Adipocyte (in vitro differentiated cells): ENCODE data around the gene CFAP61.

ENCODE experiments used
- DNase-seq: peaks from one replicate; pipeline ENCODE4 v3.0.0-alpha.2; 2015; ENCODE audit warnings: low read depth
- H3K27me3 ChIP-seq: replicated peaks from 2 replicates; pipeline ENCODE4 v1.7.0; 2013; ENCODE audit warnings: mild to moderate bottlenecking, low read length, moderate library complexity; ENCODE audit not compliant: control insufficient read depth, insufficient read depth
- H3K36me3 ChIP-seq: 2 replicates; pipeline ENCODE4 v1.7.0; 2013; ENCODE audit warnings: low read length, mild to moderate bottlenecking, moderate library complexity; ENCODE audit not compliant: control insufficient read depth, insufficient read depth, severe bottlenecking
- H3K4me1 ChIP-seq: 2 replicates; pipeline ENCODE4 v1.7.0; 2013; ENCODE audit warnings: mild to moderate bottlenecking, low read length, moderate library complexity; ENCODE audit not compliant: control insufficient read depth, insufficient read depth
- H3K4me3 ChIP-seq: 2 replicates; pipeline ENCODE4 v1.7.0; 2013; ENCODE audit warnings: mild to moderate bottlenecking, low read length, moderate library complexity
- H3K9ac ChIP-seq: 2 replicates; pipeline ENCODE4 v1.7.0; 2013; ENCODE audit warnings: mild to moderate bottlenecking, low read length, moderate library complexity
- H3K9me3 ChIP-seq: 2 replicates; pipeline ENCODE4 v1.7.0; 2013; ENCODE audit warnings: mild to moderate bottlenecking, low read length, moderate library complexity; ENCODE audit not compliant: control insufficient read depth

Gene CFAP61

DNA sequence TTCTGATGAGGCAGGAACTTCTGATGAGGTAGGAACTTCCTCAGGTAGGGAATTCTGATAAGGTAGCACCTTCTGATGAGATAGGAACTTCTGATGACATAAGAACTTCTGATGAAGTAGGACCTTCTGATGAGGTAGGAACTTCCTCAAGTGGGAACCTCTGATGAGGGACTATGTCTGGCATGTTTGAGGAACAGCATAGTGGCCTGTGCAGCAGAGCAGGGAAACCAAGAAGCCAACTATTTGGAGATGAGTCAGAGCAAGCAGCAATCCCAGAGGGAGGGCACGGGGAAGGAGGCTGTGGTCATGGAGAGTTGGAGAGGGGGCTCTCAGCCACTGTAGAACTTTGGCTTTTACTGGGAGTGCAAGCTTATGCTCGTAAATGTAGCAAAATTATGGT is 132.4 kb downstream of the CFAP61 start:
- H3K36me3 ChIP-seq, result no peaks in the 10 kb centered on the region
- H3K27me3 ChIP-seq, result peaks cover 10% of the 10 kb centered on the region
- H3K9me3 ChIP-seq, result no peaks in the 10 kb centered on the region
- H3K4me3 ChIP-seq, result no peak overlapping the region
- DNase-seq, result no peak
- no peaks in the 10 kb centered on the region for H3K4me1 ChIP-seq
- H3K9ac ChIP-seq, result no peak overlapping the region

DNA sequence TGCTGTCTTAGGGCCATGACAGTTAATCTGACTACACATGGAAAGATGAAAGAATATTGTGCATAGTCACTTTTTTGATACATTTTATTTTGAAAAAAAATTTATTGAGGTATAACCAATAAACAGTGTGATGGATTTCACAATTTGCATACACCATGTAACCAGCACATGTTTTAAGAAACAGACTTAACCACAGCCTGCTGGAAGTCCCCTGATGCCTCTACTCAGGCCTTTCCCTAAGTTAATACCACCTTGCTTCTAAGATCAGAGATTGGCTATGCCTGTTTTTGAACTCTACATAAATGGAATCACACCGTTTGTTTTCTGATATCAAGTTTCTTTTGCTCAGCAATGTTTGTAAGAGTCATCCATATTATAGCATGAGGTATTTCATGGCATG is 136.3 kb downstream of the CFAP61 start:
- Histone ChIP-seq H3K4me3 (no peak overlapping the region), H3K4me1 (no peaks in the 10 kb centered on the region), H3K9me3 (no peaks in the 10 kb centered on the region), H3K36me3 (no peaks in the 10 kb centered on the region), H3K9ac (no peak overlapping the region), H3K27me3 (peaks cover 8% of the 10 kb centered on the region)
- no peak for DNase-seq

DNA sequence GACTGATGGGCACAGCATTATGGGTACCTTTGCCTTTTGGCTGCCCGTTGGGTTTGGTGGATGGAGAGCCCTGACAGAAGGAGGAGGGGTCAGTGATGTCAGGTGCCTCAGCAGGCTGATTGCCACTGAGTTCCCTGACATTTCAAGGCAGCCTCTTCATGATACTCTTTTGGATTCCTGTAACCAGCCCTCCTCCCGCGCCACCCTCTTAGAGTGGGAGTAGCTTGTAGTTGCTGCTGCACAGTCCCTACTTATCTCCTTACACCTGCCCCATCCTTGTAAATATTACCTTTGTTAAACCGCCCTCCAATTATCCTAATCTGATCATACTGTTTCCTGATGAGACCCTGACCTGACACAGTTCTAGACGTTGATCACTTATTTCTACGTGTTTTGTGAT is 140.0 kb downstream of the CFAP61 start:
- no peaks in the 10 kb centered on the region for H3K36me3 ChIP-seq
- H3K27me3 ChIP-seq, result peaks cover 7% of the 10 kb centered on the region
- no peak for DNase-seq

DNA sequence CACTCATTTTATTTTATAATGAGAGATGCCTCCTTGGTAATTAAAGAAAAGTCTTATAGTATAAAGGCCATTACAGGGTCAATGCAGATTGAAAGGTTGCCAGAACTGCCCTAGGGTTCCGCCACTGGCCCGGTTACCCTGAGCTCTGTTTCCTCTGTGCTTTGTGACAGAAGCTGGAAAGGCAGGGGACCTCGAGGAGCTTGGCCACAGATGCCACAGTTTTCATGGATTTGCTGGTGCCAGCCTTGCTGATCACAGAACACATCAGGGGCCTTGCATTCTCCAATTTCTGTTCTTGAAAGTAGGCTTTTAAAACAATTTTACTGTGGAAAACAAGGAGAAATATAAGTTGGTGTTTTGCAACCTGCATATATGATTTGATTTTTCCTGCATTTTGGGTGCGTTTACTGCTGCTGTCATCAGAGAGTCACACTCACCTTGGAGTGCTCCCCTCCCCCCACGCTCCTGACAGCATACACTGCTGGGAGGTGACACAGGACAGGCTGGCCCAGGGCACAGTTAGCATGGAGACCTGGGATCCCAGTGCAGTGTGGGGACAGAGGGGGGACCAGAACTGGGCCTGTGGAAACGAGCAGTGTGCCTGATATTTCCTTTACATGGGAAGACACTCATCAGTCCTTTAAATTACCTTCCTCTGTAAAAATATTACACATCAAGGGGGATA is 142.8 kb downstream of the CFAP61 start:
- DNase-seq, result no peak
- Histone ChIP-seq H3K4me3 (no peak overlapping the region), H3K9me3 (no peaks in the 10 kb centered on the region), H3K27me3 (peaks cover 24% of the 10 kb centered on the region), H3K36me3 (no peaks in the 10 kb centered on the region), H3K9ac (no peak overlapping the region), H3K4me1 (no peaks in the 10 kb centered on the region)

More for the DNA sequence above, 140.0 kb downstream of the CFAP61 start:
- Histone ChIP-seq H3K4me3 (no peak overlapping the region), H3K4me1 (no peaks in the 10 kb centered on the region), H3K9me3 (no peaks in the 10 kb centered on the region), H3K9ac (no peak overlapping the region)

DNA sequence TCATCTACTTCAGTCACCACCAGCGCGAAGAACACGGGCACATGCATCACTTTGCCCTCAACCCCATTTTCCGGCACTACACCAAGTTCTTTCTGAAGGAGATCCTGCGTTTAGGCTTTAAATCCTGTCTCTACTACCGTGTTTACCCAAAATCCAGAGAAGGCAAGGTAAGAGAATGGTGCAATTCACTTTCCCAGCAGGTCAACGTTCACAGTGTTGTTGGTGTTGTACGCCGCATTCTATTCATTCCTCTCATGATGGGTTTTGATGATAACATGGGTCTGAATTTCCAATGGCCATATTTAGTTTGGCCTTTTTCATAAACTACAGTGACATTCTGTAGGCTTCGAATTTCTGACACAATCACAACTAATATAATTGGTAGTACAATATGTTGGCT is 144.3 kb downstream of the CFAP61 start:
- Histone ChIP-seq H3K4me3 (no peak overlapping the region), H3K36me3 (no peaks in the 10 kb centered on the region), H3K4me1 (no peaks in the 10 kb centered on the region), H3K9ac (no peak overlapping the region), H3K27me3 (peaks cover 37% of the 10 kb centered on the region), H3K9me3 (no peaks in the 10 kb centered on the region)
- DNase-seq, result no peak

DNA sequence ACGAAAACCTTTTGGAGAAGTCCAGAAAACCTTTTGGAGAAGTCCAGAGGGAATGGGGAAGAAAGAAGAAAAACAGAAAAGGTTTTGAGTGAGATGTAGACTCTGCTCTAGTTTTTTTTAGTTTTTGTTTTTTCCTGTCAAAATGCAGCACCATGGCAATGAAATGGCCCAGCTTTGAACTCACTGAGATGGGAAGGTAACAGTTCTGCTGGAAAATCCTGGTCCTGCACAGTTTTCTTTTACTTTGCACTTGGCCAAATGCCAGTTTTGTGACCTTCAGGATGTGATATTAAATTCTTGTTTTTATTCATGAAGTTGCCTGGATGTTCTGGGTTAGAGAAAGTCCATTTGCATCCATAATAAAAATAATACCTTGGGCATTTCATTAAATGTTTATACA is 145.7 kb downstream of the CFAP61 start:
- Histone ChIP-seq H3K9me3 (no peaks in the 10 kb centered on the region), H3K4me1 (no peaks in the 10 kb centered on the region), H3K9ac (no peak overlapping the region), H3K4me3 (no peak overlapping the region), H3K27me3 (peaks cover 34% of the 10 kb centered on the region), H3K36me3 (no peaks in the 10 kb centered on the region)
- DNase-seq, result no peak

DNA sequence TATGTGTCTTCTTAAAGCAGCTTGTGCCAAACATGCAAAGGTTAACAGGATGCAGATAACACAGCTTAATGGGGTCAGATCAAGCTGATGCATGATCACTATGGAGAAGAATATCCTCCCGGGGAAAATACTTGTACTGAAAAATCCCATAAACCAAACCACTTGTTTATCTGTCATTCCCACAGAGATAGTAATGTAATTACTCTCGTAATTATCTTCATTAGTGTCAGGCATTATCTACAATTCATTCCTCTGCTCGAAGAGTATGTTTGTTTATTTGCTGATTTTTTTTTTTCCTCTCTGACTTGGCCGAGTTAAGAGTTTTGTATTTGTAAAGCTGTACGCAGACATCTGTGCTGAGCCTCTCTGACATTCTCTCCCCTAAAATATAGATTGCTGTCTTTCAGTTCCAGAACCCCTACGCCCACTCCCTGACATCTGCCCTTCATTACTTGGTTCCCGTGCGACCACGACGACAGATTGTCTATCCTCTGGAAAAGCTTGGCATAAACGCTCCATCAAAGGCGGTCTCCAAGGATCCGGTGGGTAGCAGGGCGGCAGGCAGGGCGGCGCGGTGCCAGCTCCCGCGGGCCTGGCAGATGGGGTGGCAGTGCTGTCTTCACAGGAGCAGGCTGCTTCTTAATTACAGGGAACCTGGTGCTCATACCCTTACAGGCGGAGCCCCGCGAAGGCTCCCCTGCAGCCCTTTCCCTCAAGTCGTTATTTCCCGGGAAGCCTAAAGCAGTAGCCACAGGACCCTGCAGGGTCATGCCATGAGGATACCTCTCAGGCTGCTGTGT is 147.2 kb downstream of the CFAP61 start:
- H3K36me3 ChIP-seq, result no peaks in the 10 kb centered on the region
- no peak overlapping the region for H3K9ac ChIP-seq
- H3K9me3 ChIP-seq, result no peaks in the 10 kb centered on the region
- no peaks in the 10 kb centered on the region for H3K4me1 ChIP-seq
- H3K4me3 ChIP-seq, result no peak overlapping the region
- H3K27me3 ChIP-seq, result peaks cover 38% of the 10 kb centered on the region
- DNase-seq, result no peak

DNA sequence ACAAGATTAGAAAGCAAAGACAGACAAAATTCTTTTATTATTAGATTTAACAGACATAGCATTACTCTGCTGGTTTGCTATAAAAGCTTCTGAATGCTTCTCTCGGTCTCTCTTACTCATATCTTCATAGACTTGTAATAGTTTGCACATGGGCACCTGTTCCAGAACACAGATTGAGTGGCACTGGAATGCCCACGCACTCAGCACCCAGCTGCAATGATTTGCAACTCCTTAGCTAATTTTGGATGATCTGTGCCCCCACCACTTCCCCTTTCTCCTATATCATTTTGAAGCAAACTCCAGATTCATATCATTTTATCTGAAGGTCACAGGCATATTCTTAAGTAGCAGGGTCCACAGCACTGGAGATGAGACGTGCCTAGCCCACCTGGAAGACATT is 148.8 kb downstream of the CFAP61 start:
- Histone ChIP-seq H3K36me3 (no peaks in the 10 kb centered on the region), H3K9me3 (no peaks in the 10 kb centered on the region), H3K27me3 (peaks cover 41% of the 10 kb centered on the region), H3K4me3 (no peak overlapping the region), H3K9ac (no peak overlapping the region), H3K4me1 (no peaks in the 10 kb centered on the region)
- no peak for DNase-seq

DNA sequence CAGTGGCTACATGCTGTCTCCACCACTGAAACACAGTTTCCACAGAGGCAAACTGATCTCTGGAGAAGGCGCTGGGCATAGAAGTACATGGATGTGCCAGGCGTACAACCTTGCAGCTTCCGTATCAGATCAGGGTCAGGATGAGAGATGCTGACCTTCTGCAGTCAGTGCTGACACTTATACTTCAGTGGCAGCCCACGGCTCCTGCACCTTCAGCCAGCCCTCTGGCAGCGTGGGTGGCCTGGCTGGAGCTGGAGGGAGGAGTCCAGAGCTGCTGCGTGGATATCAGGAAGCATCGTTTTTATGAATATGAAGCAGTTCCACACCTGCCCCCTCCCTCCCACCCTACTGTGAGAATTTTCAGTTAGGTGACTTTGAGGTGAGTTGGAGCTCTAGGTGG is 149.3 kb downstream of the CFAP61 start:
- H3K4me3 ChIP-seq, result no peak overlapping the region
- peaks cover 40% of the 10 kb centered on the region for H3K27me3 ChIP-seq
- no peaks in the 10 kb centered on the region for H3K4me1 ChIP-seq
- H3K9me3 ChIP-seq, result no peaks in the 10 kb centered on the region
- H3K9ac ChIP-seq, result no peak overlapping the region
- H3K36me3 ChIP-seq, result no peaks in the 10 kb centered on the region
- DNase-seq, result no peak

DNA sequence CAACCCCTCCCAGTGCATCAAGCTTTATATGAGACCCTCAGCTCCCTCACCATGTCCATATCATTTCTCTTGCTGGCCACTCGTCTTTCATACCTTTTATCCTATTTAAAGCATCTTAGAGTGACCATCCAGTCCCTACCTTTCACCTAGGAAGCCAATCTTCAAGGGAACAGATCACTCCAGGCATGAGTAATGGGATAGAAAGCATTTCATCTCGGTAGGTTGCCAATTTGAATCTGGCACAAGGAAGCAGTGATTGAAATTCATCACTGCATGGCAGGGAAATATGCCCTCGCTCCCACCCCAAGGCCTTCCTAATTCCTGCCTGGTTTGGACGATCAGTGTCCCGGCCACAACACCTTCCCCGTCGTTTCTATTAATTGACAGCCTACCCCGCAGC is 150.4 kb downstream of the CFAP61 start:
- no peak overlapping the region for H3K9ac ChIP-seq
- no peak overlapping the region for H3K4me3 ChIP-seq
- peaks cover 44% of the 10 kb centered on the region for H3K27me3 ChIP-seq
- H3K4me1 ChIP-seq, result no peaks in the 10 kb centered on the region
- no peaks in the 10 kb centered on the region for H3K36me3 ChIP-seq
- no peaks in the 10 kb centered on the region for H3K9me3 ChIP-seq
- DNase-seq, result no peak

DNA sequence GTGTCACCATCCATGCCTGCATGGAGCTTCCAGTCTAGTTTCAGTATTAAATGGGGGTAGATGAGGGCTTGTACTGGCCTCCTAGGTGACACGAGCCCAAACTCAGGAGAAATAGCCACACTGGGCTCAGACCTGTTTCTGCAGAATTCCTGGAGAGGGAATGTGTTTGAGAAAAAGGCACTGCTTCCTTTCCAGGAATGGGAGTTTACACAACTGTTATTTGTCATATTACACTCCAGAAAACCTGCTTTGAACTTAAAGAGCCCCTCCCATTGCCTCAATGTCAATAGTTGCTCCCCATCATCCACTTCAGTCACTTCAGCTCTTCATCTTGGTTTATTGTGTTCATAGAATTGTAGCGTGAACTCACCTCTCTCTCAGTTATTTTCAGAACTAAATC is 151.5 kb downstream of the CFAP61 start:
- Histone ChIP-seq H3K27me3 (peaks cover 37% of the 10 kb centered on the region), H3K9me3 (no peaks in the 10 kb centered on the region), H3K4me3 (no peak overlapping the region), H3K36me3 (no peaks in the 10 kb centered on the region), H3K9ac (no peak overlapping the region), H3K4me1 (no peaks in the 10 kb centered on the region)
- no peak for DNase-seq
